NCI-H1436 treated with DMSO at 0.1 percent for 48 hours (cell line): ENCODE measurements around the gene LNP1.
"Not testable (repeated sequence)": the region's sequence is repeated elsewhere in the genome, so short reads cannot be mapped to it uniquely, and the experiment has no call there.

Source experiments
- DNase-seq: peaks from one replicate; lab custom pipeline; 2025; lab: John Stamatoyannopoulos, UW

The LNP1 gene

DNA sequence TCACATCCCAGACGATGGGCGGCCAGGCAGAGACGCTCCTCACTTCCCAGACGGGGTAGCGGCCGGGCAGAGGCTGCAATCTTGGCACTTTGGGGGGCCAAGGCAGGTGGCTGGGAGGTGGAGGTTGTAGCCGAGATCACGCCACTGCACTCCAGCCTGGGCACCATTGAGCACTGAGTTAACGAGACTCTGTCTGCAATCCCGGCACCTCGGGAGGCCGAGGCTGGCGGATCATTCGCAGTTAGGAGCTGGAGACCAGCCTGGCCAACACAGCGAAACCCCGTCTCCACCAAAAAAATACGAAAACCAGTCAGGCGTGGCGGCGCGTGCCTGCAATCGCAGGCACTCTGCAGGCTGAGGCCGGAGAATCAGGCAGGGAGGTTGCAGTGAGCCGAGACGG is 77.2 kb downstream of the LNP1 start:
- not testable (repeated sequence) for DNase-seq

DNA sequence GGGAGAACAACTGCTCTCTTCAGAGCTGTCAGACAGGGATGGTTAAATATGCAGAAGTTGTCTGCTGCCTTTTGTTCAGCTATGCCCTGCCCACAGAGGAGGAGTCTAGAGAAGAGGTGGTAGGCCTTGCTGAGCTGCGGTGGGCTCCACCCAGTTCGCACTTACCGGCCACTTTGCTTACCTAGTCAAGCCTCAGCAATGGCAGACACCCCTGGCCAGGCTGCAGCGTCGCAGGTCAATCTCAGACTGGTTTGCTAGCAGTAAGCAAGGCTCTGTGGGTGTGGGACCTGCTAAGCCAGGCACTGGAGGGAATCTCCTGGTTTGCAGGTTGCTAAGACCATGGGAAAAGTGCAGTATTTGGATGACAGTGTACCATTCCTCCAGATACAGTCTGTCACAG is 78.7 kb downstream of the LNP1 start:
- no peak for DNase-seq

DNA sequence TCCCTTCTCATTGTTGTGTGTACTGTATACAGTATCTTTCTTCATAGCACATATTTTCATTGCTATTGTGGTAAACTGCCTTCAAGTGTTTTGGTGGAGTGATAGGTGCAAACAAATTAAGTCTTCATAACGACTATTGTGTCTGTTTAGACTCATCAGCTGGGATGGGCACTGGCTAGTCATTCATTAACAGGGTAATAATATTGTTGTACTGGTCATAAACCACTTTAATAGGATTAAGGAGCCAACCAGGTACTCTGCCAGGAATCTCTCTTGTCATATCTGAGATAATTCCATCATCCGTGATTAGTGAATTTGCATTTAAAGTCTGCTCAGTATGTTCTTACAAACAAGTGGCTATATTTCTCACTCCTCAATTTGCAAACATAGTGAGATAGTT is 80.8 kb downstream of the LNP1 start:
- no peak for DNase-seq

DNA sequence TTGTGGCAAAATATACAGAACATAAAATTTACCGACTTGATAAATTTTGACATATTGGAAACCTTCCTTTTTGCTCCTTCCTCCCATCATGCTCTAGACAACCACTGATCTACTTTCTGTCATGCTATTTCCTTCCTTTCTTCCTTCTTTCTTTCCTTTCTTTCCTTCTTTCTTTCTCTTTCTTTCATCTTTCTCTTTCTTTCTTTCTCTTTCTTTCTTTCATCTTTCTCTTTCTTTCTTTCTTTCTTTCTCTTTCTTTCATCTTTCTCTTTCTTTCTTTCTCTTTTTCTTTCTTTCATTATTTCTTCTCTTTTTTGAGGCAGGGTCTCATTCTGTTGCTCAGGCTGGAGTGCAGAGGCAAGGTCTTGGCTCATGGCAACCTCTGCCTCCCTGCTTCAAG is 82.2 kb downstream of the LNP1 start:
- DNase-seq = no peak

DNA sequence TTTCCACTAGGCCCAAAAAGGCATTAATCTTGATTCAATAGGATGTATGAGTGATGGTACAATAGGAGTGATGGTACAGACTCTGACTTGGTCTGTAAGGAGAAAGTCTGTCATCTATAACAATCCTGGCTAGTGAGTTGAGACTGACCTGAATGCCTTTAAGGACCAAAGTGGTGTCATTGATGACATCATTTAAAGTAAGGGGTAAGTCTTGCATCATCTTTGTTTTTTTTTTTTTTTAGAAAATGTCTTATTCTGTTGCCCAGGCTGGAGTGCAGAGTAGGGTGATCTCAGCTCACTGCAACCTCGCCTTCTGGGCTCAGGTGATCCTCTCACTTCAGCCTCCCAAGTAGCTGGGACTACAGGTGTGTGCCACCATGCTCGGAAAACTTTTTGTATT is 85.5 kb downstream of the LNP1 start:
- DNase-seq = no peak

DNA sequence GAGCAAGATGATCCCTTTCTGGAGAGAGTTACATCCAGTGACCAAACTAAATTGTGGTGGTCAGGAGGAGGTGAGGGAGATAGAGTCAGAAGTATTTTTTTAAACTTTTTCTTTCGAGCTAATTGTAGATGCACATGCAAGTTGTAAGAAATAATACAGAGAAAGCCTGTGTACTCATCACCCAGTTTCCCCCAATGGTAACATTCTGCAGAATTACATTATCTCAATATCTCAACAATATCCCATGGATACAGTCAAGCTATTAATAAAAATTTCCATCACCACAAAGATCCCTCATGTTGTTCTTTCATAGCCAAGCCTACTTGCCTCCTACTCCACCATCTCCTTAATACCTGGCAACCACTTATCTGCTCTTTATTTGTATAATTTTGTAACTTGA is 87.8 kb downstream of the LNP1 start:
- DNase-seq = no peak

DNA sequence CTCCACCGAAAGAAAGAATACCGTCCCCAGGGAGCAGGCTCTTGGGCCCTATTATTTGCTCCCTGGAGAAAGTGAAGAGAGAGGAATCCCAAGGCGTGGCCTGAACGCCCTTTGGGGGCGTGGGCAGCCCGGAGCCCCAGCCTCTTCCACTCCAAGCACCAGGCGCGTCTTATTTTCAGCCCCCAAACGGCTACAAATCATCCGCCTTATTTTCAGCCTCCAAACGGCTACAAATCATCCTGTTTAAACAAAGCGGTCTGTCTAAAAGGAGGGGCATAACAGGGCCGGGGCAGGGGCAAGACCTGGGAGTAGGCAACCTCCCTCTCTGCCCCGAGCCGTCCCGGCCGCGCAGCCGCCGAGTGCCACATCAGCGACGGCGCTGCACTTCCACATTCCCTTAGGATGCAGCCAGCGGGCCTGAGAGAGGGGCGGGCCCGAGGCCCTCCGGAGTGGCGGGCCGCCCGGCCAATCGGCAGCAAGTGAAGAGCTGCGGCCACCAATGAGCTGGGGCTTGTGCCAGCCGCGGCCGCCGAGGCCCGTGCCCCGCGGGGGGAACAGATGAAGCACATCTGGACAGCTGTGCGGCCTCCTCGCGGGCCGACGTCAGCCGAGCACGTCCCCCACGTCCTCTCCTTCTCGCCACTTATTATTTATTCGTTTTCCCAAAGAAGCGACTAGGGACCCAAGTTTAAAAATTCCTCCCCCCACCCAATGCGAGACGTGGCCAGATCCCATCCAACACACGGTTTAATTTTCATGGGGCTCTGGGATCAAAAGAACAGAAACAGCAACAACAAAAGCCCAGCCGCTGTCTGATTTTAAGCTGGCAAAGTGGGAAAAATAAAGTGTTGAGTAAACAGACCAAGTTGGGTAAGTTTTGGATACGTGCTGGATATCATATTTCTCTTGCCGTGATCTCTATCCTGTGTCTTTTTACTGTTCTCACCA is 91.0 kb downstream of the LNP1 start, which contains the start of gene TMEM45A:
Gene TMEM45A (plus strand): TSS at position 561 of the 948 bp plus-strand sequence. CDS start 62,593 bp downstream, outside the sequence.
- peak; percentile 62 for DNase-seq

DNA sequence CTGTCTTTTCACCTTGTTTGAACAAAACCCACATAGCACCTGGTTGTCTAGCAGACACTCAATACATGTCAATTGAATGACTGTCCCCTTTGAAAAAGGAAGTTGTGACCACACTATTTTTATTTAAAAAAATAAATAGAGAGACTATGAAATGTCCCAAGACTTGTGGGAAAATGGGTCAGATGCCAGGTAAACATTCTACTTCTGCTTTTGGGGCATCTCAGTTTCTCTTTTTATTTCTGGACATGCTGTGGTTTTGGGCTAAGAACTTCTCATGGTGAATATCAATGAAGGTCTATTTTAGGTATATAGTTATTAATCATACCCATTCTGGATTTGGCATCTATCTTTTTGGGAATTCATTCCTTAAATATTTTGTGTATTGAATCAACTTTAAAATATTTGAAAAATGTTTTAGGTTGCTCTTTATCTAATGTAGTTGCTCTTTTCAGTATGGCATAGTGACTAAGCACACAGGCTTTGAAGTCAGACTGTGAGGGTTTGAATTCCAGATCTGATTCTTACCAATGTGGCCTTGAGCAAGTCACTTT is 95.4 kb downstream of the LNP1 start:
- no peak for DNase-seq

DNA sequence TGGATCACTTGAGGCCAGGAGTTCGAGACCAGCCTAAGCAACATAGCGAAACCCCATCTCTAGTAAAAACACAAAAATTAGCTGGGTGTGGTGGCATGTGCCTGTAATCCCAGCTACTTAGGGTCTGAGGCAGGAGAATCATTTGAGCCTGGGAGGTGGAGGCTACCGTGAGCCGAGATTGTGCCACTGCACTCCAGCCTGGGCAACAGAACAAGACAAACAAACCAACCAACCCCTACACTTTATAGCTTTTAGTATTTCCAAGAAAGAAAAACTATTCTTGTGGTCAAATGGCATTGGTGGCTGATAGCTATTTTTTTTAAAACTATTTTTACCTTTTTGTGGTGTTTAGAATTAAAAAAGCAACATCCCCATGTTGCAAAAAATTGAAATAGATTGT is 98.3 kb downstream of the LNP1 start:
- no peak for DNase-seq

DNA sequence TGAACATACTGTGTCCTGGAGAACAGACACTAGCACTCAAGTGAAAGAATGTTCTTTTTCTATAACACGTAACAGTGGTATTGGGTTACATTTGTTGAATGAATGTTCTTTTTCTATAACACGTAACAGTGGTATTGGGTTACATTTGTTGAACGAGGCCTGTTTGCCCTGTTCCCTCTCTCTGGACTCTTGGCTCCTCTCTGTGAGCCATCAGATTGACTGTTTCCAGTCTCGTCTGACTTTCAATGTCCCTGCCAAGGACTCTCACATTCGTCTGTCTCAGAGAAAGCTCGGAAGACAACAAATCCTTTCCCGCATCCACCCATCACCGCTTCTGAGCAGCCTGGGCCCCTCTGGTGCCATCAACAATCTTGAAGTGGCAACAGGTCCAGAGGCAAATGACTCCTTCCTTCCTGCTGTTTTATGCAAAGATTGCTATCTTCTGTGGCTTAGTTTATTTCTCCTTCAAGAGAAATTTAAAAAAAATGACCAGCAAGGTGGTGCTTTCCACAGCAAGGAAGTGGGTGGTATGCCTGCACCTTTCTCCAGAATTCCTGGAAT is 99.1 kb downstream of the LNP1 start:
- no peak for DNase-seq

DNA sequence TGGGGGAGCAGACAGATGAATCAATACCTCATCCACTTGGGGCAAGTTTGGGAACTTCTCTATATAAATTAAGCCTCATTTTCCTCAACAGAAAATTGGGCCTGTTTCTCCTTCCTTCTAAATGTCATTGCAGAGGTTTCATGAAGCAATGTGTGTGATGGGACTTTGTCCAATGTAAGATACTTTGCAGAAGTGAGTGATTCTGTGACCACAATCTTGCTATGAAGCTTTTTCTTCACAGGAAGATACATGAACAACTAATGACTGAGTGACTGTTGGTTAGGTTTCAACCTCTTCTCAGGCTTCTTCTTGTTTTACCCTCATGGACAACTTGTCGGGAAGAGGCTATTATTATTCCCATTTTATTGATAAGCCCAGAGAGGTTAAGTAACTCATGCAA is 102.1 kb downstream of the LNP1 start:
- no peak for DNase-seq
